Panc1 (cell line): ENCODE results near the gene IL1F10.

Source experiments
- POLR2AphosphoS5 ChIP-seq: IDR thresholded peaks from 2 replicates; pipeline ENCODE4 v1.6.1; 2012; ENCODE audit warnings: mild to moderate bottlenecking, low read depth, low read length, moderate library complexity
- SIN3A ChIP-seq: IDR thresholded peaks from 2 replicates; pipeline ENCODE4 v1.6.1; 2012; ENCODE audit warnings: low read depth, mild to moderate bottlenecking, low read length, moderate library complexity, borderline replicate concordance; ENCODE audit not compliant: insufficient read depth
- TCF7L2 ChIP-seq: IDR thresholded peaks from 2 replicates; pipeline ENCODE4 v1.6.1; 2011; ENCODE audit warnings: mild to moderate bottlenecking, low read depth, low read length, inconsistent platforms
- TF ChIP-seq, protein P1 (sequence below): fragments of 450-650 bp; IDR thresholded peaks from 2 replicates; pipeline ENCODE4 v1.5.1; 2017; ENCODE audit warnings: mild to moderate bottlenecking
- TF ChIP-seq, protein P2 (sequence below), 2 experiments: IDR thresholded peaks; 2 replicates each; pipeline ENCODE4 v1.6.1; 2011 to 2012; ENCODE audit warnings: low read depth in 2 of 2, control low read depth in 1 of 2, low read length in 1 of 2, mild to moderate bottlenecking in 1 of 2, moderate library complexity in 1 of 2; ENCODE audit not compliant: insufficient read depth in 1 of 2

DNA sequence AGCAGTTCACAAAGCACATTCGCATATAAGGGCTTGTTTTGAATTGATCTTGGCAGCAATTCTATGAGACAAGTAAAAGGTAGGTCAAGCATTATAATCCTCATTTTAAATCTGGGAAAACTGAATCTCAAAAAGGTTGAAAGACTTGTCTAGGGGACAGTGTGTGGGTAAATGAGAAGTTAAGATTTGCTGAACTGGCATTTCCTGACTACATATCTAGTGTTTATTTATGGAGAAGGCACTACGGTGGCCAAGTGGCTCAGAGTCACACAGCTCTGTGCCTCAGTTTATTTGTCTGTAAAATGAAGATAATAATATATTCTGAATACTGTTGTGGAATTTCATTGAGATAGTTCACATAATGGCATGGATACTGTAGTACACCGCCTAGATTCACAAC lies 43.4 kb downstream of the IL1F10 start:
- TF ChIP-seq, protein P1, sequence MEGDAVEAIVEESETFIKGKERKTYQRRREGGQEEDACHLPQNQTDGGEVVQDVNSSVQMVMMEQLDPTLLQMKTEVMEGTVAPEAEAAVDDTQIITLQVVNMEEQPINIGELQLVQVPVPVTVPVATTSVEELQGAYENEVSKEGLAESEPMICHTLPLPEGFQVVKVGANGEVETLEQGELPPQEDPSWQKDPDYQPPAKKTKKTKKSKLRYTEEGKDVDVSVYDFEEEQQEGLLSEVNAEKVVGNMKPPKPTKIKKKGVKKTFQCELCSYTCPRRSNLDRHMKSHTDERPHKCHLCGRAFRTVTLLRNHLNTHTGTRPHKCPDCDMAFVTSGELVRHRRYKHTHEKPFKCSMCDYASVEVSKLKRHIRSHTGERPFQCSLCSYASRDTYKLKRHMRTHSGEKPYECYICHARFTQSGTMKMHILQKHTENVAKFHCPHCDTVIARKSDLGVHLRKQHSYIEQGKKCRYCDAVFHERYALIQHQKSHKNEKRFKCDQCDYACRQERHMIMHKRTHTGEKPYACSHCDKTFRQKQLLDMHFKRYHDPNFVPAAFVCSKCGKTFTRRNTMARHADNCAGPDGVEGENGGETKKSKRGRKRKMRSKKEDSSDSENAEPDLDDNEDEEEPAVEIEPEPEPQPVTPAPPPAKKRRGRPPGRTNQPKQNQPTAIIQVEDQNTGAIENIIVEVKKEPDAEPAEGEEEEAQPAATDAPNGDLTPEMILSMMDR = no peak
- TF ChIP-seq POLR2AphosphoS5 (no peak), SIN3A (no peak), TCF7L2 (no peak)
- TF ChIP-seq, protein P2, sequence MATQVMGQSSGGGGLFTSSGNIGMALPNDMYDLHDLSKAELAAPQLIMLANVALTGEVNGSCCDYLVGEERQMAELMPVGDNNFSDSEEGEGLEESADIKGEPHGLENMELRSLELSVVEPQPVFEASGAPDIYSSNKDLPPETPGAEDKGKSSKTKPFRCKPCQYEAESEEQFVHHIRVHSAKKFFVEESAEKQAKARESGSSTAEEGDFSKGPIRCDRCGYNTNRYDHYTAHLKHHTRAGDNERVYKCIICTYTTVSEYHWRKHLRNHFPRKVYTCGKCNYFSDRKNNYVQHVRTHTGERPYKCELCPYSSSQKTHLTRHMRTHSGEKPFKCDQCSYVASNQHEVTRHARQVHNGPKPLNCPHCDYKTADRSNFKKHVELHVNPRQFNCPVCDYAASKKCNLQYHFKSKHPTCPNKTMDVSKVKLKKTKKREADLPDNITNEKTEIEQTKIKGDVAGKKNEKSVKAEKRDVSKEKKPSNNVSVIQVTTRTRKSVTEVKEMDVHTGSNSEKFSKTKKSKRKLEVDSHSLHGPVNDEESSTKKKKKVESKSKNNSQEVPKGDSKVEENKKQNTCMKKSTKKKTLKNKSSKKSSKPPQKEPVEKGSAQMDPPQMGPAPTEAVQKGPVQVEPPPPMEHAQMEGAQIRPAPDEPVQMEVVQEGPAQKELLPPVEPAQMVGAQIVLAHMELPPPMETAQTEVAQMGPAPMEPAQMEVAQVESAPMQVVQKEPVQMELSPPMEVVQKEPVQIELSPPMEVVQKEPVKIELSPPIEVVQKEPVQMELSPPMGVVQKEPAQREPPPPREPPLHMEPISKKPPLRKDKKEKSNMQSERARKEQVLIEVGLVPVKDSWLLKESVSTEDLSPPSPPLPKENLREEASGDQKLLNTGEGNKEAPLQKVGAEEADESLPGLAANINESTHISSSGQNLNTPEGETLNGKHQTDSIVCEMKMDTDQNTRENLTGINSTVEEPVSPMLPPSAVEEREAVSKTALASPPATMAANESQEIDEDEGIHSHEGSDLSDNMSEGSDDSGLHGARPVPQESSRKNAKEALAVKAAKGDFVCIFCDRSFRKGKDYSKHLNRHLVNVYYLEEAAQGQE (IDR thresholded peaks at IDR 0.05; ENCODE audit: insufficient read depth in 1 of 2, low read depth in 2 of 2, low read length in 1 of 2) = no peak
